ENCODE measurements around the gene WIPF2.

WIPF2 gene

GRCh38 chr17:40330850-40331470 lies 111.9 kb downstream of the WIPF2 start:
- no peak for DNase-seq

GRCh38 chr17:40331743-40332641 lies 112.9 kb downstream of the WIPF2 start:
- DNase-seq, result no peak
